Ecto neural progenitor cell (in vitro differentiated cells): ENCODE measurements around the gene XRCC1.
"Not testable (repeated sequence)": the region's sequence is repeated elsewhere in the genome, so short reads cannot be mapped to it uniquely, and the experiment has no call there.

Experiments used
- DNase-seq: peaks from one replicate; pipeline ENCODE4 v3.0.0-alpha.2; 2018; ENCODE audit warnings: low spot score

XRCC1 gene

GRCh38 chr19:43575955-43576878 lies 890 bp upstream of the XRCC1 start:
- DNase-seq, result no peak

- no peak for DNase-seq
These were observed 737 bp downstream of the XRCC1 start for GRCh38 chr19:43574424-43575155.

- DNase-seq, result no peak
These were observed 3.1 kb downstream of the XRCC1 start for GRCh38 chr19:43572171-43572588.

- no peak for DNase-seq
These were observed 5.0 kb downstream of the XRCC1 start for GRCh38 chr19:43570174-43570791.

- no peak for DNase-seq
These were observed 5.7 kb downstream of the XRCC1 start for GRCh38 chr19:43569657-43570056.

GRCh38 chr19:43564800-43565199 lies 10.5 kb downstream of the XRCC1 start:
- no peak for DNase-seq

- no peak for DNase-seq
These were observed 11.4 kb downstream of the XRCC1 start for GRCh38 chr19:43563816-43564457.

- no peak for DNase-seq
These were observed 12.6 kb downstream of the XRCC1 start for GRCh38 chr19:43562698-43563241.

GRCh38 chr19:43562226-43562697 lies 13.1 kb downstream of the XRCC1 start:
- no peak for DNase-seq

GRCh38 chr19:43561139-43561970 lies 14.0 kb downstream of the XRCC1 start:
- DNase-seq, result no peak

GRCh38 chr19:43560687-43561086 lies 14.6 kb downstream of the XRCC1 start:
- DNase-seq, result no peak

GRCh38 chr19:43555185-43555770 lies 20.0 kb downstream of the XRCC1 start:
- peak; percentile 83 for DNase-seq

GRCh38 chr19:43554317-43554895 lies 20.9 kb downstream of the XRCC1 start:
- no peak for DNase-seq

GRCh38 chr19:43553656-43554055 lies 21.7 kb downstream of the XRCC1 start:
- DNase-seq, result no peak

GRCh38 chr19:43552616-43553015 lies 22.7 kb downstream of the XRCC1 start:
- DNase-seq, result no peak

GRCh38 chr19:43552198-43552450 lies 23.2 kb downstream of the XRCC1 start:
- DNase-seq, result no peak

GRCh38 chr19:43551399-43552197 lies 23.7 kb downstream of the XRCC1 start:
- DNase-seq, result no peak

GRCh38 chr19:43548706-43549105 lies 26.6 kb downstream of the XRCC1 start:
- DNase-seq, result no peak

- not testable (repeated sequence) for DNase-seq
These were observed 27.4 kb downstream of the XRCC1 start for GRCh38 chr19:43547926-43548325.

GRCh38 chr19:43546581-43546980 lies 28.7 kb downstream of the XRCC1 start:
- DNase-seq, result no peak
